Kidney epithelial cell (primary cell): ENCODE measurements around the gene VGLL4. TPM values are rescaled to one million over a fixed set of nuclear protein-coding genes. Genes with fewer than 3 reads are reported as not detected.
"Not testable (repeated sequence)": the region's sequence is repeated elsewhere in the genome, so short reads cannot be mapped to it uniquely, and the experiment has no call there.

Source experiments
- DNase-seq: peaks from one replicate; pipeline ENCODE4 v3.0.0-alpha.2; 2010; ENCODE audit warnings: low read depth
- H3K27me3 ChIP-seq: 2 replicates; pipeline ENCODE4 v1.6.0; 2011; ENCODE audit warnings: low read length; ENCODE audit not compliant: control insufficient read depth, insufficient read depth
- H3K36me3 ChIP-seq: 2 replicates; pipeline ENCODE4 v1.5.1; 2011; ENCODE audit warnings: low read length; ENCODE audit not compliant: control insufficient read depth, insufficient read depth
- H3K4me3 ChIP-seq: 2 replicates; pipeline ENCODE4 v1.5.1; 2011; ENCODE audit warnings: low read depth, mild to moderate bottlenecking, control low read depth, low read length
- total RNA-seq: library from RNA; depleted of rRNA; stranded (reverse); fragments of >200 nt; gene quantifications from 2 replicates; pipeline ENCODE4 v1.2.3, GENCODE V29; 2015
- TF ChIP-seq, protein P1 (sequence below): IDR thresholded peaks from 2 replicates; pipeline ENCODE4 v1.5.1; 2011; ENCODE audit warnings: mild to moderate bottlenecking, moderate library complexity, low read length, control low read depth, inconsistent platforms; ENCODE audit not compliant: insufficient read depth, poor library complexity, severe bottlenecking

VGLL4 gene
- total RNA-seq, 1 donor from 2014 or later = 96.3 TPM

GRCh38 chr3:11534011-11534792 is 109.5 kb downstream of the VGLL4 start:
- no peak for DNase-seq
- TF ChIP-seq, protein P1, sequence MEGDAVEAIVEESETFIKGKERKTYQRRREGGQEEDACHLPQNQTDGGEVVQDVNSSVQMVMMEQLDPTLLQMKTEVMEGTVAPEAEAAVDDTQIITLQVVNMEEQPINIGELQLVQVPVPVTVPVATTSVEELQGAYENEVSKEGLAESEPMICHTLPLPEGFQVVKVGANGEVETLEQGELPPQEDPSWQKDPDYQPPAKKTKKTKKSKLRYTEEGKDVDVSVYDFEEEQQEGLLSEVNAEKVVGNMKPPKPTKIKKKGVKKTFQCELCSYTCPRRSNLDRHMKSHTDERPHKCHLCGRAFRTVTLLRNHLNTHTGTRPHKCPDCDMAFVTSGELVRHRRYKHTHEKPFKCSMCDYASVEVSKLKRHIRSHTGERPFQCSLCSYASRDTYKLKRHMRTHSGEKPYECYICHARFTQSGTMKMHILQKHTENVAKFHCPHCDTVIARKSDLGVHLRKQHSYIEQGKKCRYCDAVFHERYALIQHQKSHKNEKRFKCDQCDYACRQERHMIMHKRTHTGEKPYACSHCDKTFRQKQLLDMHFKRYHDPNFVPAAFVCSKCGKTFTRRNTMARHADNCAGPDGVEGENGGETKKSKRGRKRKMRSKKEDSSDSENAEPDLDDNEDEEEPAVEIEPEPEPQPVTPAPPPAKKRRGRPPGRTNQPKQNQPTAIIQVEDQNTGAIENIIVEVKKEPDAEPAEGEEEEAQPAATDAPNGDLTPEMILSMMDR = no peak
- no peak overlapping the region for H3K4me3 ChIP-seq
- H3K27me3 ChIP-seq = no peaks in the 10 kb centered on the region
- no peaks in the 10 kb centered on the region for H3K36me3 ChIP-seq

DNA sequence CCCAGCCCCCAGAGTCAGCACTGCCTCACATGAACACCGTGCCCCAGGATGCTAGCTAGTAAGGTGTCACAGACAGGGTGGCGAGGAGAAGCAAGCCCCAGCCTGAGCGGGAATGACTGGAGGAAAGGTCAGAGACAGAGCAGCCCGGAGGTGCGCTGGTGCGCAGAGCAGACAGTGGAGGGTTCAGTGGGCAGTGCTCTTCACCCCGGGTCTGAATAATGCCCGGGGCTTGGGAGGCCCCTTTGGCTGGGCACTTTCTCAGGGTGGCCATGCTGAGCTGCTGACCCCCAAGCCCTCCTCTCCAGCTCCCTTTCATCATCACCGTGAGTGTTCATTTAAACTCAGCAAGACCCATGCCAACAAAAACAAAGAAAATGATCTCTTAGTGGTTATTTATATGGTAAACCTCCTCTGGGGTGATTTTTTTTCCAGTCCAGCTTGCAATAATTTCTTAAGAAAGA is 110.8 kb downstream of the VGLL4 start:
- H3K36me3 ChIP-seq = no peaks in the 10 kb centered on the region
- no peaks in the 10 kb centered on the region for H3K27me3 ChIP-seq
- TF ChIP-seq, protein P1 = no peak
- no peak for DNase-seq
- no peak overlapping the region for H3K4me3 ChIP-seq

- peak; percentile 71 for DNase-seq
- no peak overlapping the region for H3K4me3 ChIP-seq
- TF ChIP-seq, protein P1 = no peak
- no peaks in the 10 kb centered on the region for H3K27me3 ChIP-seq
- H3K36me3 ChIP-seq = no peaks in the 10 kb centered on the region
These were observed 113.5 kb downstream of the VGLL4 start for GRCh38 chr3:11530153-11530721.

DNA sequence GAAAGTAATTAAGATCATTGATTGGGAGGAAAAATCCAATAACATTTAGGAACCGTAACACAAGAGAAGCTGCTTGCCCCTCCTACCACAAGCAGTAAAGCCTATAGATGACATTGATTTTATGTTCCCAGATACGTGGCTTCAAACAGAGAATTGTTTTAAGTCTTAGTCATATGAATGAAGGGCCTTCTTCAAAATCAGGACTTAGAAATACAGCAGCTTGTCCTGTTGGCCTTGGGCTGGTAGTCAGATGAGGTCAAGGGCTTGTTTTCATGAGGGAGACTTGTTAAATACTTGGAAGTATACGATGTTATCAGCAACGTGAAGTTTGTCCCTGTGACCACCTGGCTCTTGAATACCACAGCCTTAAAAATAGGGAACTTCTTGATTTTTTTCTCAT is 114.4 kb downstream of the VGLL4 start:
- Histone ChIP-seq H3K27me3 (no peaks in the 10 kb centered on the region), H3K36me3 (no peaks in the 10 kb centered on the region), H3K4me3 (no peak overlapping the region)
- TF ChIP-seq, protein P1 = no peak
- no peak for DNase-seq

DNA sequence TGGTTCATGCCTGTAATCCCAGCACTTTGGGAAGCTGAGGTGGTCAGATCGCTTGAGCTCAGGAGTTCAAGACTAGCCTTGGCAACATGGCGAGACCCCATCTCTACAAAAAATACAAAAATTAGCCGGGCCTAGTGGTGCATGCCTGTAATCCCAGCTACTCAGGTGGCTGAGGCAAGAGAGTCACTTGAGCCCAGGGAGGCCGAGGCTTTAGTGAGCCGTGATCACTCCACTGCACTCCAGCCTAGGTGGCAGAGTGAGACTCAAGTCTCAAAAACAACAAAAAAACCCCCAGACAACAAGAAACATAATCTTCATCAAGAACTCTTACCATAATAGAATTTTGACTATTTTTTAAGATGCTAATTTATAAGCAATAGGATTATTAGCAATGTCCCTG is 117.6 kb downstream of the VGLL4 start:
- DNase-seq, H3K27me3 ChIP-seq, H3K4me3 ChIP-seq, H3K36me3 ChIP-seq: not testable (repeated sequence)

DNA sequence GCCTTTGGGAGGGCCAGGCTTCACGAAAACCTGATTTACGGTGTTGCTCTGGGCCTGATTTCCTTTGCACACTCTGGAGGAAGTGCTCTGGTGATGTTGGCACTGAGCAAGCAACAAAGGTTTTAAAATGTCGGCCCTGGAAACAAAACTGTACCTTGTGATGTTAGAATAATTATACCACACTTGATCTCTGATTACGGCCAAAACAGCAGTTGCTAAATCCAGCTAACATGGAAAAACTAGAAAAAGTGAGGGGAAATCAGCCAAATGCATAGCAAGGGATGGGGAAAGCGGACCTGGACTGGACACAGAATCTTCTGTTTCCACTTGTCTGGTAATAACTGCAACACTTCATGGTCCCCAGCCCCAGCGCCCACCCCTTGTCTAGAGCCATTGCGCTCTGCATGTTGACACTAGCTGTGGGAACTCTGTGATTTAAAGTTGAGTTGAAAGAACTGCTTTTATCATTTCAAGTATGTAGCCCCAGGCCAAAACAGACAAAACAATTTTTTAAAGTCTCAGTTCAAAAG is 120.1 kb downstream of the VGLL4 start:
- Histone ChIP-seq H3K4me3 (no peak overlapping the region), H3K27me3 (no peaks in the 10 kb centered on the region), H3K36me3 (no peaks in the 10 kb centered on the region)
- DNase-seq = no peak
- TF ChIP-seq, protein P1 = no peak
